ENCODE measurements around the gene MTFR1L. TPM values are rescaled to one million over a fixed set of nuclear protein-coding genes. Genes with fewer than 3 reads are reported as not detected.
A peak's percentile ranks its signal among the peaks of the same experiment; 100 is the strongest.
"Not testable (repeated sequence)": the region's sequence is repeated elsewhere in the genome, so short reads cannot be mapped to it uniquely, and the experiment has no call there.

MTFR1L gene
- total RNA-seq, 1 donor from 2014 or later = 77.1 TPM

- no peak for DNase-seq (ENCODE audit: low spot score)
These were observed 5.9 kb downstream of the MTFR1L start for GRCh38 chr1:25825605-25826004.

- DNase-seq (ENCODE audit: low spot score) = no peak
These were observed 6.8 kb downstream of the MTFR1L start for GRCh38 chr1:25826571-25826970.

- DNase-seq (ENCODE audit: low spot score) = no peak
These were observed 8.7 kb downstream of the MTFR1L start for GRCh38 chr1:25828491-25828890.

- no peak for DNase-seq (ENCODE audit: low spot score)
These were observed 9.3 kb downstream of the MTFR1L start for GRCh38 chr1:25829046-25829445.

GRCh38 chr1:25831569-25832196 is 11.9 kb downstream of the MTFR1L start:
- DNase-seq (ENCODE audit: low spot score) = no peak

- DNase-seq (ENCODE audit: low spot score) = no peak
These were observed 12.7 kb downstream of the MTFR1L start for GRCh38 chr1:25832336-25833037.

GRCh38 chr1:25833158-25833557 is 13.4 kb downstream of the MTFR1L start:
- DNase-seq (ENCODE audit: low spot score) = no peak

GRCh38 chr1:25834894-25835293 is 15.1 kb downstream of the MTFR1L start:
- no peak for DNase-seq (ENCODE audit: low spot score)

GRCh38 chr1:25836695-25837094 is 16.9 kb downstream of the MTFR1L start:
- DNase-seq (ENCODE audit: low spot score) = no peak

- DNase-seq (ENCODE audit: low spot score) = no peak
These were observed 17.6 kb downstream of the MTFR1L start for GRCh38 chr1:25837262-25837875.

- DNase-seq (ENCODE audit: low spot score) = not testable (repeated sequence)
These were observed 20.1 kb downstream of the MTFR1L start for GRCh38 chr1:25839808-25840207.

- DNase-seq (ENCODE audit: low spot score) = no peak
These were observed 23.7 kb downstream of the MTFR1L start for GRCh38 chr1:25843483-25843882.

GRCh38 chr1:25844536-25845337 is 25.0 kb downstream of the MTFR1L start:
- DNase-seq (ENCODE audit: low spot score) = no peak

GRCh38 chr1:25845664-25846063 is 25.9 kb downstream of the MTFR1L start:
- DNase-seq (ENCODE audit: low spot score) = no peak

- DNase-seq (ENCODE audit: low spot score) = no peak
These were observed 28.2 kb downstream of the MTFR1L start for GRCh38 chr1:25847929-25848328.

GRCh38 chr1:25848531-25848930 is 28.8 kb downstream of the MTFR1L start:
- no peak for DNase-seq (ENCODE audit: low spot score)

- no peak for DNase-seq (ENCODE audit: low spot score)
These were observed 34.8 kb downstream of the MTFR1L start for GRCh38 chr1:25854554-25854953.

GRCh38 chr1:25856856-25857255 is 37.1 kb downstream of the MTFR1L start:
- DNase-seq (ENCODE audit: low spot score) = no peak

- no peak for DNase-seq (ENCODE audit: low spot score)
These were observed 38.7 kb downstream of the MTFR1L start for GRCh38 chr1:25858494-25858893.

GRCh38 chr1:25858906-25859789 is 39.4 kb downstream of the MTFR1L start, which contains the start of gene AUNIP:
AUNIP (minus strand) TSS chr1:25859457; CDS start chr1:25859357, 100 bp downstream.
- peak; percentile 89 for DNase-seq (ENCODE audit: low spot score)

All from mucosa of gallbladder (tissue), 1 donor.